ENCODE results near the gene BBX.

- TF ChIP-seq GATA2 (IDR thresholded peaks at IDR 0.05; ENCODE audit: low read depth, low read length) (no peak), GATA3 (IDR thresholded peaks at IDR 0.05; ENCODE audit: low read depth, low read length) (no peak)
These were observed 322.9 kb downstream of the BBX start for GRCh38 chr3:107845380-107846278.
